Body of pancreas (tissue), 4 donors: ENCODE results near the gene MED27.

Experiments
- CTCF ChIP-seq, 7 experiments: fragments of 450-650 bp in 4 of 7; fragments of 200-600 bp in 3 of 7; sonication (generic) in 3 of 7; IDR thresholded peaks; one replicate each; pipeline ENCODE4 v1.5.1; 2016 to 2019; ENCODE audit warnings: antibody characterized with exemption in 7 of 7
- POLR2A ChIP-seq, 3 donors: fragments of 450-650 bp; IDR thresholded peaks; one replicate each; pipeline ENCODE4 v1.6.1; 2016; ENCODE audit warnings: antibody characterized with exemption in 3 of 3, mild to moderate bottlenecking in 2 of 3

DNA sequence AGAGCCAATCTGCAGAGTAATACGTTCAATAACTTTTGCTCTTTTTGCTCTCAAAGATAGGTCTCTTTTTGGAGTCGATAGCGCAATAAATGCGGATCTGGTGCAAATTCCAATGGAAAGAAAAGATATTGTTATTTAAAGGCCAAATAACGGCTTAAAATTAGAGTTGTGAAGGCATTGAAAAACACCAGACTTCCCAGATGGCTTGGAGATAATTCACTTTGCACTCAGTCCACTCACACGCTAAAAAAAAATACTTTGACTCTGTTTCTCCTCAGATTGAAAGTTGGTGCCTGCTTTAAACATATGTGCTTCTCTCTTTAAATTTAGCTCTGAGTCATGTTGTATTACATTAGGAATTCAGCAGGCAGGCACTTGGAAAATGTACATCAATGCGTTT lies 19.5 kb upstream of the MED27 start:
- TF ChIP-seq CTCF (IDR thresholded peaks at IDR 0.05) (no peak), POLR2A (IDR thresholded peaks at IDR 0.05) (no peak)
